H1 (cell line): ENCODE data around the gene GNGT2. TPM values are rescaled to one million over a fixed set of nuclear protein-coding genes. Genes with fewer than 3 reads are reported as not detected.

Experiments used
- SP4 ChIP-seq: IDR thresholded peaks from 2 replicates; pipeline ENCODE4 v1.6.1; 2012; ENCODE audit warnings: low read length, inconsistent platforms
- TBP ChIP-seq: IDR thresholded peaks from 2 replicates; pipeline ENCODE4 v1.6.1; 2011; ENCODE audit warnings: low read depth, low read length, improper control_type of control experiment
- polyA plus RNA-seq, 7 experiments: library from polyadenylated mRNA; depleted of rRNA in 3 of 7; stranded (reverse) in 5 of 7; unstranded in 2 of 7; fragments of >200 nt in 5 of 7; fragments of 200-250 nt in 2 of 7; gene quantifications; 1 replicate in 5 of 7; 2 replicates in 1 of 7; 4 replicates in 1 of 7; pipeline versions ENCODE4 v1.2.1 to v1.2.3, GENCODE V29; 2011 to 2013; ENCODE audit warnings: missing spikeins in 2 of 7, mixed read lengths in 2 of 7
- total RNA-seq: library from RNA; stranded (reverse); fragmentation: NEBNext Ultra II Directional; extraction: Animal tissue kit (Norgen Biotek cat#: 25700); gene quantifications from 2 replicates; pipeline ENCODE4 v1.2.1, GENCODE V29; 2021

Gene GNGT2
- total and polyA plus RNA-seq, 2 of the 8 experiments (the other 6 are each of a cell fraction or from before 2014, with no cell fraction given): 1.3 to 1.4 TPM

- no peak for TF ChIP-seq SP4
- no peak for TF ChIP-seq TBP
- TF ChIP-seq, all 59 proteins: peak for 0
Observed at GRCh38 chr17:49244839-49245238, 34.5 kb upstream of the GNGT2 start (continued).
